ENCODE measurements around the gene IQCK.

GRCh38 chr16:19872935-19873334 lies 154.9 kb downstream of the IQCK start:
- no peak for TF ChIP-seq CTCF (IDR thresholded peaks at IDR 0.05; ENCODE audit: extremely low read depth in 1 of 2, insufficient read depth in 1 of 2, low read depth in 1 of 2, low read length in 2 of 2)
- TF ChIP-seq POLR2A (IDR thresholded peaks at IDR 0.05; ENCODE audit: low read depth, low read length): no peak
- TF ChIP-seq JUN (IDR thresholded peaks at IDR 0.05; ENCODE audit: borderline replicate concordance, insufficient read depth, insufficient read length, low read depth): no peak
- no peak for TF ChIP-seq POLR2AphosphoS5 (IDR thresholded peaks at IDR 0.05; ENCODE audit: insufficient read depth, low read depth, low read length)
- TF ChIP-seq GATA2 (IDR thresholded peaks at IDR 0.05; ENCODE audit: insufficient read depth, insufficient read length, low read depth, low read length): no peak
- no peak for TF ChIP-seq MAX (IDR thresholded peaks at IDR 0.05; ENCODE audit: insufficient read depth, insufficient read length)
- TF ChIP-seq EZH2 (IDR thresholded peaks at IDR 0.05; ENCODE audit: borderline replicate concordance, low read depth, low read length, severe bottlenecking): no peak
- no peak for TF ChIP-seq FOS (IDR thresholded peaks at IDR 0.05; ENCODE audit: borderline replicate concordance, insufficient read depth, low read length)
- TF ChIP-seq MYC (IDR thresholded peaks at IDR 0.05; ENCODE audit: low read depth, low read length): no peak

Data from endothelial cell of umbilical vein (primary cell).